ENCODE measurements around the gene OTOS. TPM values are rescaled to one million over a fixed set of nuclear protein-coding genes. Genes with fewer than 3 reads are reported as not detected.

The OTOS gene
- not detected for total RNA-seq
- long read RNA-seq = 0 reads

DNA sequence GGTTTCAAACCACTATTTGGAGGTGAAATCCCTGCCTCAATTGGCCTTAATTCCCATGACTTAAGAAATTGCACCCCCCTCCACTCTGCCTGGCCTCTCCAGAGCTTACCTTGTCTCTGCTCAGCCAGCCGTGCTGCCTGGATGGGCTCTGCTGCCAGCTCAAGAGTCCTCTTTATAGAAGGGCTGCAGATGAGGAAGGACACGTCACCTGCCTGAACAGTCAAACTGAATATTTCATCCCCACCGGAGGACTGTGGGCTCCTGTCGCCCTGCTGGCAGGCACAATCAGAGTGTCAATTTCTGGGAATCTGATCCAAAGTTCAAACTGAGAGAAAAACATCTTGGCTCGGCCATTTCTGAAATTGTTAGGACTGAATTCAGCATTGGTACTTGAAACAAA, at the start of gene OTOS:
TSS of gene OTOS (minus strand) at position 148 of the 400 bp plus-strand sequence. CDS start 332 bp downstream, outside the sequence.
- DNase-seq (ENCODE audit: low spot score) = peak; percentile 50
- intact Hi-C loops (cut with DNase I) = loop anchor here (5.0 kb wide), 1 partner anchor 1103 kb away; no protein-coding TSS in a partner anchor

DNA sequence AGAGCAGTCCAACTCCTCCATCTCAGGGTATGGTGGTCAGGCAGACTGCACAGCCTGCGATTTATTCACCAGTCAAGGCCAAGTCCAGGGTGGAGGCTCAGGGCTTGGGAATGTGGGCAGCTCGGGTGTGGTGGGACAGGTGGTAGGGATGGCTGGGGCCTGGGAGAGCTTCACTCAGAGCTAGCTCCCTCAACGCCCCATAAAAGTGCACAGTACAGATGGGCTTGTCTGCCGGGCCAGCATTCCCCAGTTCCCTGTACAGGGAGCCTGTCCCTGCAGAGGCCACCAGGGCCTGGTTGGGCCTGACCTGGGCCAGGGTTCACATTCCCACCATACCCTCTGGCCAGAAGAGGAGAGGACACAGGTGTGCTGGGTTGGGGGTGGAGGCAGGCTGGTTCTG, 49.2 kb upstream of the OTOS start:
- peak; percentile 36 for DNase-seq (ENCODE audit: low spot score)

DNA sequence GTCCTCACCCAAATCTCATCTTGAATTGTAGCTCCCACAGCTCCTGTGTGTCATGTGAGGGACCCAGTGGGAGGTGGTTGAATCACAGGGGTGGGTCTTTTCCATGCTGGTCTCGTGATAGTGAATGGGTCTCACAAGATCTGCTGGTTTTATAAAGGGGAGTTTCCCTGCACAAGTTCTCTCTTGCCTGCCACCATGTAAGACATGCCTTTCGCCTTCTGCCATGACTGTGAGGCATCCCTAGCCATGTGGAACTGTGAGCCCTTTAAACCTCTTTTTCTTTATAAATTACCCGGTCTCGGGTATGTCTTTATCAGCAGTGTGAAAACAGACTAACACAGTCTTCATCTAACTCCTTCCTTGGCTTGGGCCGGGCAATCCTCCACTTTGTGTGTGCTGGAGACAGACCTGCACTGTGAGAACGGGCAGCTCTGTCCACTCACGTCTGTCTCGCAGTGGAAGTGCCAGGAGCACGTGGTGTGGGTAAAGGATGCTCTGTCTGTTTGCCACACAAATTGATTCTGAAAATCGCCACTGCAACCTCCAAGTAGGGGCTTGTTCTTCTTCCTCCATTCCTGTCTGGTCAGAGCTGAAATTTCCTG, 47.6 kb upstream of the OTOS start:
- DNase-seq (ENCODE audit: low spot score) = peak; percentile 57
- intact Hi-C loops (cut with DNase I) = no loop called here

More for the DNA sequence above, 49.2 kb upstream of the OTOS start:
- intact Hi-C loops (cut with DNase I) = no loop called here

DNA sequence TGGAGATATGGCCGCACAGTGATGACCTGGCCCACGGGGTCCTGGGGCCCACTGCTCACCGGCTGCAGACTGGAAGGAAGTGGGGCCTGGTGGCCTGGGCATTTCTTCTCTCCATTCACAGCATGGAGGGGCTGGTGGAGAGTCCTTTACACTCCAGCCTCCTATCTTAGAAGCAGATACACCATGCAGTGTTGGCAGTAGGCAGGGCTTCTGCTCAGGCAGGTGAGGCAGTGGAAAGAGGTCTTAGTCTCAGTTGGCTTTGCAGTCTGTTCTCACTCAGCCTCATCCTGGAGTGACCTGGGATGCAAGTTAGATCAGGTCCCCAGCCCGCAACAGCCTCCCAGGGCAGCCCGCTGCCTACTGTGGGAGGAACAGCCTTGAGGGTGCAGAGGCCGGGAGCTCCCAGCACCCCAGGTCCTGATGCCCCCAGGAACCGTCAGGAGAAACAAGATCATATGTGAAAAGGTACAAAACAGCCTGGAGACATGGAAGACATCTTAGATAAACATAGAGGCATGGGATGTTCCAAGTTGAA, 45.8 kb upstream of the OTOS start:
- intact Hi-C loops (cut with DNase I) = no loop called here
- no peak for DNase-seq (ENCODE audit: low spot score)

DNA sequence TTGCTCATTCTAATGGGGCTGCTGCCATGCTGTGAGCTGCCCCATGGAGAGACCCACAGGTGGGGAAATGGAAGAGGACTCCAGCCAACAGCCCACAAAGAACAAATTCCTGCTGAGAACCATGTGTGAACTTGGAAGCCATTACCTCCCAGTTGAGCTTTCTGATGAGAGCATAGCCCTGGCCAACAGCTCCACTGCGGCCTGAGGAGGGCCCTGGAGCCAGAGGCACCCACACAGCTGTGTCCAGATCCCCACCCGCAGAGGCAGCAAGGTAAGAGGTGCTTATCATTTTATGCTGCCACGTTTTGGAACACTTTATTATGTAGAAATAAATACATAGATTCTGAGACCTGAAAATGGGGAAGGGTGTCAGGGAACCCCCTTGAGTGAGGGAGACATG, 44.2 kb upstream of the OTOS start:
- DNase-seq (ENCODE audit: low spot score) = no peak
- intact Hi-C loops (cut with DNase I) = no loop called here

DNA sequence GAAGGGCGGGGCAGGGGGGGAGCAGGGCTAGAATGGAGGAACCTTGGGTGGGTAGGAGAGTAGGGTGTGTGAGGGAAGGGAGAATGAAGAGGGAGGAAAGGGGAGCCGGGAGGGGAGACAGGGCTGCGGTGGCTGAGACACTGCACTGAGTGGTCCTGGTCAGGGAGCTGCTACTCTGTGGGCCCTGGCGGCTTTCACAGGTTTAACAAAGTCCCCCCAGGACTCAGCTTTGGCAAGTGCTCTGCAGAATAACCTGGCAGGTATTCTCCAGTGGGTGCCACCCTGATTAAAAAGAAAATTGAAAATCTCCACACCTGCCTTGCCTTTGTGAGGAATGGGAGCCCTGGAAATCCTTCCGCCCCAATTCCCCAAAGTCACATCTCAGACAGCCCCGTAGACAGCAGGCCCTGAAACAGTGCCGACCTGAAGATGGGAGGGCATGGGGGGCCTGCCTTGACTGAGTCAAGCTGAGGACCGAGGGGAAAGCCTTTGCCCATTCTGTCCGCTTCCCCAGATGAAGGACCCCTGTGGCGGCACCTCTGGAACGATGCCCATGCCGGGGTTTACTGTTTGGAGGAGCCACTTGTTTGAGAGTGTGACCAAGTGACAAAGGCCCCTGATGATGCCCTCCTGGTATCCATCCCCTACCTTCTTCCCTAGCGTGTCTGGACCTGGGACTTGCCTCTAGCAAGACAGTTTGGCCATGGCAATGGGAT, 43.6 kb upstream of the OTOS start:
- DNase-seq (ENCODE audit: low spot score) = no peak
- intact Hi-C loops (cut with DNase I) = no loop called here

DNA sequence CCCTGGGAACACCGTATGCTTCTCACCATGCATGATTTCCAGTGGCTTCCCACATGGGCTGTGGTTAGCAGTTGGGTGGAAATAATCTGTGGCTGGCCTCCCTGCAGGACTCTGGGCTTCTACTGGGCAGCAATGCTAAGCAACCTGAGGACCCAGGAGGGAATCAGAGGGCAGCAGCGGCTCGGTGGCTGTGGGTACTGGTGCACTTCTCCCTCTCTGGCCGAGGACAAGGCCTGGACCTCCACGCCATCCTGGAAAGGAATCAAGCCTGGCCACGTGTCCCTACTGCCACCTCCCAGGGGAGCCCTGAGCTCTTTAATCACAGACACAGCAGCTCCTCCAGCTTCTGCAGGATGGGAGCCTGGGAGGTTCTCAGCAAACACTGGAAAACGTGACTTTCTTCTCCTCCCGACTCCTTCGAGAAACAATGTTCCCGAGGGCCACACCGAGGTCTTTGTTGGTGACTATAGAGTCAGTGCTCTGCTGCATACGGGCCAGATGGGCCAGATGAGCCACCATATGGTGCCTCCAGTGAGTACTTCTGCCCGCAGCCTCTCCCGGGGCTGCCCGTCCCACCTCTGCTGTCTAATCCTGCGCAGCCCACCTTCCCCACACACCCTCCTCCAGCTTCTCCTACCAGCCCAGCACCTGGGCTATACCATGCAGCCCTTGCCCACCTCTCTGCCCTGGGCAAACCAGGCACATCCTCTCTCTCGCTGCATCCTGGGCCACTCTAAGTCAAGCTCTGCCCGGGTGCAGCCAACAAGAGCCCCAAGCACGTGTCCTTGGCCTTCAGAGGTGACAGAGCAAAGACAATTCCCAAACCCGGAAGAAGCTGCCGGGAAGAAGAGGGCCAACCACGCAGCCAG, 42.8 kb upstream of the OTOS start:
- intact Hi-C loops (cut with DNase I) = no loop called here
- DNase-seq (ENCODE audit: low spot score) = peak; percentile 39

DNA sequence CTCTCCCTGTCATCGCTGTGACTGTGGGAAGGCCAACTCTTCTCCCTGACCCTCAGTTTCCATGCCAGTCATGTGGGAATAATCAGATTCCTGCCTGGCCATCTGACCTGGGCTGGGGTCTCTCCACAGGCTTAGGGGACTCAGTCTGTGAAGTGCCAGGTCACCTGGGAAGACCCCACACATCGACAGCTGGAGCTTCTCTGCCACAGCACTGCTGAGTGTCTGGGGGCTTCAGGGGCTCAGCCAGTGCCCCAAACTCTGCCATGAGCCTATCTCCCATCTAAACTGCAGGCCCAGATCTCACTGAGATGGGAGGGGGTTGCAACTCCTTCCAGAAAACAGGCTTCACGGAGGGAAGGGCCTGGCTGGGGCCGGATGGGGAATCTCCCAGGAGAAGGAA, 42.0 kb upstream of the OTOS start:
- intact Hi-C loops (cut with DNase I) = no loop called here
- peak; percentile 55 for DNase-seq (ENCODE audit: low spot score)

DNA sequence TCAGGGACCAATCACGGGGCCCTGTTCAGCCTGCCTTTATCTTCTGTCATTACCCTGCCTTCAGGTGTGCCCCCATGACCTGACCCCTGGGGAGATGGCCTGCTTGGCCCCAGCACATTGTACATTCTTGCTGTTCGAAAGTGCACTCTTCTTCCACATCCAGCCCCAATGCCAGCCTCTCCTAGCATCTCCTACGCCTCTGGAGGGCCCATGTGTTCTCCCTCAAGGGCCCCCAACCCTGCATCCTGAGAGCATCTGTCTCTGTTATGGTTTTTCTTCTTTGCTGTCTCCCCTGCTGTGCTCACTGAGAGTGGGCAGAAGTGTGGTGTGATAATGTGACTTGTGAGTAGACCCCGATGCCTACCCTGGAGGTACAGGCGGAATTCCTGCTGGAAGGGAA, 41.5 kb upstream of the OTOS start:
- intact Hi-C loops (cut with DNase I) = no loop called here
- no peak for DNase-seq (ENCODE audit: low spot score)

DNA sequence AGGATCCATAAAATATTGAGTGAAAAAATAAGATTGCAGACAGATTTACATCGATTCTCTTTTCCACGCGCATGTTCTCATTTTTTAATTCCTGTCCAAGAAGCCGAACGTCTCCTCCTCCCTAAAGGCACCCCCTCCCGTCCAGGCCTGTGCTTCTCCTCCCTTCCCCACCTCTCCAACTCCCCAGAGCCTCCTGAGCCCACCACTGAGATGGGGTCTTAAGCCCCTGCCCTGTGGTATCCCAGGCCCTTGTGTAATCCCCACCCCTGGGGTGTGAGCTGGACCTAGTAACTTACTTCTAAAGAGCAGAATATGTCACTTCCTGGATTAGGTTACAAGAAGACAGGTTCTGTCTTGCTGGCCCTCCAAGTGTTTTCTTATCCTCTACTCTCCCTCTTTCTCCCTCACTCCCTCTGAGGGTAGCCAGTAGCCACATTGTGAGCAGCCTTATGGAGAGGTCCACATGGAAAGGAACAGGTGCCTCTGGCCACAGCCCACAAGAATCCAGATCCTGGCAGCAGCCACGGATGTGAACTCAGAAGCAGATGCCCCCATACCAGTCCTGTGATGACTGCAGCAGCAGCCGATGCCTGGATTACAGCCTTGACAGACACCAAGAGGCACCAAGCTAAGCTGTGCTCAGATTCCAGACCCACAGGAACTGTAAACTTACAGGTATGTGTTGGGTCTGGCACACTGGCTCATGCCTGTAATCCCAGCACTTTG, 39.6 kb upstream of the OTOS start:
- intact Hi-C loops (cut with DNase I) = no loop called here

DNA sequence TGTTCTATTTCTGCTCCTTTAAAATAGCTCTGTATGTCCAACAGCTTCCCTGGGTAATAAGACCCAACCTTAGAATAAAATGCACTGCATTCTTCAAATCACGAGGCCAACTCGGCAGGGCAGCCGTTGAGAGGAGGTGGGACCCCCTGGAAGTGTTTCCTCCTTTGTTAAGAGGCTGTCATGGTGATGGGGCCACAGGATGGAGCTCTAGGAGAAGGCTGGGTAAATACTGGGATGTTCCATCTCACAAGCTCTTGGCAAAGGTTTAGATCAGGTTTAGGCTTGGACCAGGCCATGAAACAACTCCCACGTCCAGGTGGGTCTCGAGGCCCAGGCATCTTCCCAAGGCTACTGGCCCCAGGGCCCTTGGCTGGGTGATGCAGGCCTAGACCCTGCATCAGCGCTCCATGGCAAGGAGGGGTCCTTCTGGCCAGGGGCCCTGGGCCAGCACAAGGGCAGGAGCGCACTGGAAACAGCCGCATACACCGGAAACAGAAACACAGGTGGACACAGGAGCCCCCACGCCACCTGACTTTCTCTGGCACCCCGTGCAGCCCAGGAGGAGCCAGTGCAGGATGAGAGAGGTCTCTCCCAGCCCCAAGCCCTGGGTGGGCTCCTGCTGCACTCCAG, 38.8 kb upstream of the OTOS start:
- no peak for DNase-seq (ENCODE audit: low spot score)
- intact Hi-C loops (cut with DNase I) = no loop called here

More for the DNA sequence above, 39.6 kb upstream of the OTOS start:
- DNase-seq (ENCODE audit: low spot score) = no peak

DNA sequence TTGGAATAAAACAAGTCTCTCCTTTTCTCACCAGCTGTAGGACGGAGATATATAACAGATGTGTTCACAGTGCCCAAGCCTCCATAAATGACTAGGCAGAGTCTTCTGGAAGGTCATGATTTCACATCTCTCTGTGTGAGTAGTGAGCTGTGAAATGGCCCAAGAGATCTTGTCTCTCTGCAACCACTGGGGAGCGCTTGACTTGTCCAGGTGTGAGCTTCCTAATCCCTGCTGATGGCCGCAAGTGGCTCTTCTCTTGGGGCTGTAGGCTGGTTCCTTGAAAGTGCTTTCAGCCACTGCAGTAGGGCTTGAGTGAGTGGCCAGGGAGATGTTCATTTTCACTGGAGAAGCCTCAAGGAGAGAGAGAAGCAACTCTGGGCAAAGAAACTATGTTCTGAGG, 38.1 kb upstream of the OTOS start:
- no peak for DNase-seq (ENCODE audit: low spot score)
- intact Hi-C loops (cut with DNase I) = no loop called here

DNA sequence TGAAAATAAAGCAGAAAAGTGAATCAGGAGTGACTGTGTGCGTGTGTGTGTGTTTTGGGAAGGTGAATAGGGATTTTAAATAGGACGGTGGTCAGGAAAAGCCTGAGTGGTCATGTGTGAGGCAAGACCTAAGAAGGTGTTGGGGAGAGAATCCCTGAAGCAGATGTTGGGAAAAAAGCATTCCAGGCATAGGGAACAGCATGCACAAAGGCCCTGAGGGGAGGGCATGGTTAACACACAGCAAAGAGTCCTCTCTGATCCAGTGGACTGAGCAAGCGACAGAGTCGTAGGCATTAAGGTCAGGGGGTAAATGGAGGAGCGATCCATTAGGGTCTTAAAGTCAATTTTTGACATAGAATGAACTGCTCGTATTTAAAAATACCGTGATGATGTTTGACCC, 34.0 kb upstream of the OTOS start:
- intact Hi-C loops (cut with DNase I) = no loop called here
- no peak for DNase-seq (ENCODE audit: low spot score)

DNA sequence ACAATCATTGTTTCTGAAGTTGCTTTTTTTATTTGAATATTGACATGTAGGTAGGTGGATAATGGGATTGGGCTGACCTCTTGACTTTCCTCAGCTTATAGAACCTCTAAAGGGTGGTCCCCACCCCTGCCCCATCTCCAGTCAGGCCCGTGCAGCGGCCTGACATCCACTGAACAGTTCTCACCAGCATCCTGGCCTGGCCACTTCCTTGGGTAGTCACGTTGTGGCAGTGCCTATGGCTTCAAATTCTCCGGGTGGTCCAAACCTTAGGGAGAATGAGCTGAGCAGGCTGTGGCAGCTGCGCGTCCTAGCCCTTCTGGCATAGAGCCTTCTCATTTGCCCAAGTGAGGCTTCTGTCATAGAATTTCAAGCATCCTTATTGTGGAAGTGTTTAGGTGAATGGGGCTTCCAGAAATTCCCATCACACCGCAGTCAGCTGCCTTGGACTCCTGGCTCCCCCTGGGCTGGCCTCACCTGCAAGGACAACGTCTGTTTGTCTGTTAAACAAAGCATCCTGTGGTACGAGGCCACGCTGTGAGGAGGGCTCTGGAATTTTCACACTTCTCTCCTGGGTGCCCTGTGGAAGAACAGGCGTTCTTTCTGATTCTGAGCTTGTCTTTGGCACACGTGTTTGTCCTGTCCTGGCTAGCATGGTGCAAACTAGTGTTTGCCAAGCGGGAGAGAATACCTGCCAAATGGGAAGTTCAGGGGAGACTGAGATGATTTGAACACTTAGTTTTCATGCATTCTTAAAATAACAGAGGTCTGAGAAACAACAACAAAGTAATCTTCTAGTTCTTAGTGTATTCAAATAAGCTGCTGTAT, 31.8 kb upstream of the OTOS start:
- intact Hi-C loops (cut with DNase I) = no loop called here
- peak; percentile 31 for DNase-seq (ENCODE audit: low spot score)

DNA sequence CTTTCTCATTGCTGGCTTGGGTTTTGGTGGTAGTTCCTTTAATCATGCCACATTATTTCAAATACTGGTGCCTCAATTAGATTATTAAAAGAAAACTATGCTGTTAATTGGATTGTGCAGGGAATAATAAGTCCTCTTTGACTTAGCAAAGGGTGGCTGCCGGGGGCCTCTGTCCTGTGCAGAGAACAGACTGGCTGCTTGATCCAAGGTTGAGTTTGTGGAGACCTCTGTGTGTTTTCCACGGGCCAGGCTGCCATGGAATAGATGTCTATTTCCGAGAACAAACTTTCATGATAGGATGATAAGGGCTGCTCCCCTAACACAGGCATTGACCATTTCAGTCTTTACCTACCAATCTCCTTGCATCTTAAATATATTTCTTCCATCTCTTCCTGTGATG, 30.4 kb upstream of the OTOS start:
- intact Hi-C loops (cut with DNase I) = no loop called here
- DNase-seq (ENCODE audit: low spot score) = peak; percentile 64

DNA sequence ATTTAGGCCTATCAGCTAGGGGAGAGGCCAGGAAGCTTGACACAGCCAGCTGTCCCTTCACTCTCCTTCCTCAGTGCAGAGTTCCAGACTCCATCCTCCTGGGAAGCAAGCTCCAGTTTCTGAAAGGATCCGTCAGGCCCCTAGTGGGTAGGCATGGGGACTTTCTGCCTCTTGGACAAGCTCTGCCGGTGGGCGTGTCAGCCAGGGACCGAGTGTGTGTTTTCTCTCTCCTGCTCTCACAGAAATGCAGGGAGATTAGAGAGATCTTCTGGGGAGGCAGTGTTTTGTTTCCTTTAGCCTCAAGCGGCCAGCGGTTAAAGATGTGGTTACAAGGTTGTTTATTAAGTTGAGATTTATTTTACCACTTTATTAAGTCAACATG, 29.9 kb upstream of the OTOS start:
- intact Hi-C loops (cut with DNase I) = no loop called here
- DNase-seq (ENCODE audit: low spot score) = peak; percentile 24

DNA sequence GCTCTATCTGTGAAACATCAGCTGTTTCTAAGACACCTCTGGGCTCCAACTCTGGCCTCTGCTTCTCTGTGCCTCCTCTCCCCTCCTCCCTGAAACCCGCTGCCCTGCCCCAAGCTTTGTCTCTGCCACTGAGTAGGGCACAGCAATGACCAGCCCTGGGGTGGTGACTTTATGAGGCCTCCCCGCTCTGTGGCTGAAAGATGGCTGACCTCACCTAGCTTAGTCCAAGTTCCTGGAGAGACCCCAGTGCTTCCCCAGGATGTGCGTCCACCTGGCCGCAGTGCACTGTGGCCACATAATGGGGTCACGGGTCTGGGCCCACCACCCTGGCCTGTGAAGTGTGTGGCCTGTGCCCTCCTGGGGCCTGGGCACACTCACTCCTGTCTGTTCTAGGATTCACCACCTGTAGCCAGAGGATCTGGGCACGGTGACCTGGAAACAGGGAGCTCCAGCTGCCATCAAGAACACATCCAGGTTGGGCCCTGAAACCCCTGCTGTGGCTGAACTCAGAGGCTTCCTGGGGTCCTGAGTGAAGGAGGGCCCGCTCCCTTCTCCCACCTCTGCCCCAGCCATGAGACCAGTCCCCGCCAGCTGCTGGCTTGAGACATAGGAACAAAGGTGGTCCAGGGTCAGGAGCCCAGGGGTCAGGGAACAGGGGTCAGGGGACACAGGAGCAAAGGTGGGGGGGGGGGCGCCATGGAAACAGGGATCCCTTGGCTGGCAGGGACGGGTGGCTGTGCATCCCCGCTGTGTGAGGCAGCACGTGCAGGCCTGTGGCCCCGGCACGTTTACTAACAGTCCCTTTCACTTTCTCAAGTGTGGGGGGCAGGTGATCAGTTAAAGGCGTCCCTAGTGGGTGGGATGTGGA, 29.3 kb upstream of the OTOS start:
- intact Hi-C loops (cut with DNase I) = no loop called here
- DNase-seq (ENCODE audit: low spot score) = peak; percentile 54

Data from cardiac septum (tissue), 1 donor.